ENCODE measurements around the gene DUSP28.

Gene DUSP28

DNA sequence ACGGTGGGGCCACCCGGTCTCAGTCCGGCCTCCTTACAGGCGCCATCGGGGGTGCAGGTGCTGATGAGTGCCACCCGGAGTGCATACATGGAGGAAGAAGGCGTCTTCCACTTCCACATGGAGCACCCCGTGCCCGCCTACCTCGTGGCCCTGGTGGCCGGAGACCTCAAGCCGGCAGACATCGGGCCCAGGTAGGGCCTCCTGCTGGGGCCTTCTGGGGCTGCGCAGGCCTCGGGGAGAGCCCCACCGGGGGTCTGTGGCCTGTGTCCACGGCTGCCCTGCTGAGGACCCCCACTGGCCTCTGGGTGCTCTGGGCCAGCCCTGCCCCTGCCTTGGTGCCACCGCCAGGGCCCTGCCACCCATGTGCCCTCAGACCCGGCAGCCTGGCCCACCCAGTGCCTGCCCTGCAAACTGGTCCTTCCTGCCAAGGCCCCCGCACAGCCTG is 12.9 kb downstream of the DUSP28 start:
- TF ChIP-seq, protein P1, sequence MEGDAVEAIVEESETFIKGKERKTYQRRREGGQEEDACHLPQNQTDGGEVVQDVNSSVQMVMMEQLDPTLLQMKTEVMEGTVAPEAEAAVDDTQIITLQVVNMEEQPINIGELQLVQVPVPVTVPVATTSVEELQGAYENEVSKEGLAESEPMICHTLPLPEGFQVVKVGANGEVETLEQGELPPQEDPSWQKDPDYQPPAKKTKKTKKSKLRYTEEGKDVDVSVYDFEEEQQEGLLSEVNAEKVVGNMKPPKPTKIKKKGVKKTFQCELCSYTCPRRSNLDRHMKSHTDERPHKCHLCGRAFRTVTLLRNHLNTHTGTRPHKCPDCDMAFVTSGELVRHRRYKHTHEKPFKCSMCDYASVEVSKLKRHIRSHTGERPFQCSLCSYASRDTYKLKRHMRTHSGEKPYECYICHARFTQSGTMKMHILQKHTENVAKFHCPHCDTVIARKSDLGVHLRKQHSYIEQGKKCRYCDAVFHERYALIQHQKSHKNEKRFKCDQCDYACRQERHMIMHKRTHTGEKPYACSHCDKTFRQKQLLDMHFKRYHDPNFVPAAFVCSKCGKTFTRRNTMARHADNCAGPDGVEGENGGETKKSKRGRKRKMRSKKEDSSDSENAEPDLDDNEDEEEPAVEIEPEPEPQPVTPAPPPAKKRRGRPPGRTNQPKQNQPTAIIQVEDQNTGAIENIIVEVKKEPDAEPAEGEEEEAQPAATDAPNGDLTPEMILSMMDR (conservative IDR thresholded peaks at IDR 0.05), result no peak

DNA sequence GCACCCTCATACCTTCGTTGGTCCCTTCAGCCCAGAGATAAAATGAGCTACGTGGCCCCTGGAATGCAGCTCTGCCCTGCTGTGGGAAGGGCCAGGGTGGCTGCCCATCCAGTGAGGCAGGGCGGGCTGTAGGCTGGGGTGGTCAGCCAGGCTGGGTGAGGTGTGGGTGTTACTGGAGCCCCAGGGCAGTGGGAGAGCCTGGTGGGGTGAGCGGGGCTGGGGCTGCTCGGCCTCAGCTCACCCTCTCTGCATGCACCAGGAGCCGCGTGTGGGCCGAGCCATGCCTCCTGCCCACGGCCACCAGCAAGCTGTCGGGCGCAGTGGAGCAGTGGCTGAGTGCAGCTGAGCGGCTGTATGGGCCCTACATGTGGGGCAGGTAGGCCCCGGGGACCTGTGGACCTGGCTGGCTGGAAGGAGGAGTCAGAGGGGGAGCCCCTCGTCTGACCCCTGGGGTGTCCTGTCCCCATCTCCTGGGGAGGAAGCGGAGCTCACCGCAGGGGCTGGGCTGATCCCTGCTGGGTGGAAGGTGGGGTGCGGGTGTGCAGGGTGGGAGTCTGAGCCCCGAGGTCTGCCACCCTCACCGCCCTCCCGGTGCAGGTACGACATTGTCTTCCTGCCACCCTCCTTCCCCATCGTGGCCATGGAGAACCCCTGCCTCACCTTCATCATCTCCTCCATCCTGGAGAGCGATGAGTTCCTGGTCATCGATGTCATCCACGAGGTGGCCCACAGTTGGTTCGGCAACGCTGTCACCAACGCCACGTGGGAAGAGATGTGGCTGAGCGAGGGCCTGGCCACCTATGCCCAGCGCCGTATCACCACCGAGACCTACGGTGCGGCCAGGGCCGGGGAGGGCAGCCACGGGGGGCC is 13.6 kb downstream of the DUSP28 start:
- TF ChIP-seq, protein P1 (conservative IDR thresholded peaks at IDR 0.05), result no peak

More for the DNA sequence above, 12.9 kb downstream of the DUSP28 start:
- no peak overlapping the region for H3K27ac ChIP-seq

DNA sequence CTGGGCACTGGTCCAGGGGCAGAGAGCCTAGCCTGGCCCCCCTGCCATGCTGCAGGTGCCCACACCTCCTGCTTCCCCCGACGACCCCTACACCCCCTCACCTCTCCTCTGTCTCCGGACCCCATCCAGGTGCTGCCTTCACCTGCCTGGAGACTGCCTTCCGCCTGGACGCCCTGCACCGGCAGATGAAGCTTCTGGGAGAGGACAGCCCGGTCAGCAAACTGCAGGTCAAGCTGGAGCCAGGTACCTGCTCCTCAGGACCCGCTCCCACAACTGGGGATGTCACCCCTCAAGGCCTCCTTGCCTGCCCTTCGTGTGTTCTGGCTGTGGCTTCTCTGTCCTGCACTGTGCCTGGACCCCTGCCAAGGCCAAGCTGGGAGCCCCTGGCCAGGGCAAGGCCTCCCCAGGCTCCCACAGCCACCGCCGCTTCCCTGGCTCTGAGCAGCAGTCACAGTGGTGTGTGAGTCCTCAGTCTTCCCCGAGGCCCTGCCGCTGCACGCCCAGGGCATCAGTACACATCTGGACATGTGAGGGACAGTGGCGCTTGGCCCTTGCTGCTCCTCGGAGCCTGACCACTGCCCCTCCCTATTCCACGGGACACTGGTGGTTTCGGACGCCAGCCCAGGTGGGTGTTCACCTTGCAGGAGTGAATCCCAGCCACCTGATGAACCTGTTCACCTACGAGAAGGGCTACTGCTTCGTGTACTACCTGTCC is 14.4 kb downstream of the DUSP28 start:
- no peak overlapping the region for H3K27ac ChIP-seq
- TF ChIP-seq, protein P1 (conservative IDR thresholded peaks at IDR 0.05), result no peak

More for the DNA sequence above, 13.6 kb downstream of the DUSP28 start:
- no peak overlapping the region for H3K27ac ChIP-seq

DNA sequence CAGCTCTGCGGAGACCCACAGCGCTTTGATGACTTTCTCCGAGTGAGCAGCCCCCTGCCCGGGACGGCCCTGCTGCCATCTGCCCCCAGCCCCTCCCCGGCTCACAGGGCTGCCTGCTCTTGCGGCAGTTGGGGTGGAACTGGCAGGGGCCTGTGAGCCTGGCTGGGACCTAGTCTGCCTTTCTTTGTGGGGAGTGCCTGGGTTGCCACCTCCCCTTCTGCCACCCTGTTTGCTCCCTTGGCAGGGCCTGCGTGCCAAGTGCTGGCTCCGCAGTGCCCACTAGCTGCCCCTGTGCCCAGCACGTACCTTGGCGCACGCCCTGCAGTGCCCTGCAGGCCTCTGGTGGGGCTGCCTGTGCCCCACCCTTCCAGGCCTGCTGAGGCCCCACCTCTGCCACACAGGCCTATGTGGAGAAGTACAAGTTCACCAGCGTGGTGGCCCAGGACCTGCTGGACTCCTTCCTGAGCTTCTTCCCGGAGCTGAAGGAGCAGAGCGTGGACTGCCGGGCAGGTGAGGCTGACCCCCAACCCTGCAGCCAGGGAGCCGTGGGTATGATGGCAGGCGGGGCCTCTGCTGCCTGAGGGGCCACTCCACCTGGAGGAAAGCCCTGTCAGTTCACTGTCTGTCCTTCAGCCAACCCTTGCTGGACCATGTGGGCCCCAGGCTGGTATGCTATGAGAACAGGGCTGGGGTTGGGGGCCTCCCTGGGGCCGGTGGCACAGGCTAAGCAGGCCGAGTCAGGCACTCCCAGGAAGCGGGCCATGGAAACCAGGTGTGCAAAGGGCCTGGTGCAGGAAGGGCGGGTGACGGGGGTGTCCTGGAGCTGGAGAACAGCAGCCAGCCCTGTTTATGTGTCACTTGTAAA is 15.2 kb downstream of the DUSP28 start:
- H3K27ac ChIP-seq, result no peak overlapping the region
- TF ChIP-seq, protein P1 (conservative IDR thresholded peaks at IDR 0.05), result no peak

DNA sequence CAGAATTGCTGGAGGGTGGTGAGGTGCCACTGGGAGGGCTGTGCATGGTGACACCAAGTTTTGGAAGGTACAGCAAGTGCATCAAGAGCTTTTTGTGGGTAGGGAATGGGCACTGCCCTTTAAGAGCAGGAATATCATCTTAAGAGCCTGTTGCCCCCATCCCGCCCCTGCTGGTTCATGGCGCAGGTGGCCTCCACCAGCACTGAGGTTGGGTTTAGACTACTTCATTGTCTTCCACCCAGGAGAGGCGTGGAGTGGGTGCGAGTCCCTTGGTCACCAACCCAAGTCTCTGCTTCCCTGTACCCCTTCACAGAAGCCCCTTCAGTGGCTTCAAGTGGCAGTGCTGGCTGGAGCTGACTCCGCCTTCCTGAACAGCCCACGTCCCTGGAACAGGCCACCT is 15.9 kb downstream of the DUSP28 start:
- TF ChIP-seq, protein P1 (conservative IDR thresholded peaks at IDR 0.05), result no peak

DNA sequence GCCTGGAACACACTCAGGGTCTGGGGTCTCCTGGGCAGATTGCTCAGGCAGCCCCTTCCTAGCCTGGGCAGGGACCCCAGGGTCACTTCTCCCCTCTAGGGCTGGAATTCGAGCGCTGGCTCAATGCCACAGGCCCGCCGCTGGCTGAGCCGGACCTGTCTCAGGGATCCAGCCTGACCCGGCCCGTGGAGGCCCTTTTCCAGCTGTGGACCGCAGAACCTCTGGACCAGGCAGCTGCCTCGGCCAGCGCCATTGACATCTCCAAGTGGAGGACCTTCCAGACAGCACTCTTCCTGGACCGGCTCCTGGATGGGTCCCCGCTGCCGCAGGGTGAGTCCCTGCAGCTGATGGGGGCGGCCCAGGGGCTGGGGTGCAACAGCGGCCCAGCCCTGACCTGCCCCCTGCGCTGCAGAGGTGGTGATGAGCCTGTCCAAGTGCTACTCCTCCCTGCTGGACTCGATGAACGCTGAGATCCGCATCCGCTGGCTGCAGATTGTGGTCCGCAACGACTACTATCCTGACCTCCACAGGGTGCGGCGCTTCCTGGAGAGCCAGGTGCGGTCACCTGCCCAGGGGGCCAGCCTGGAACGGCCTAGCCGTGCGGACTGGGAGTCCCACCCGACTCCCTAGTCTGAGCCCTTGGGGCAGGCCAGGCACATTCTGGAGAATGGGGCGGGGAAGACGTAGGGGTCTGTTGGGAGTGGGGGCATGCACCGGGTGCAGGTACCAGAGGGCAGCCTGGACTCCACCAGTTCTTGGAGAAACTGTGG is 16.5 kb downstream of the DUSP28 start:
- TF ChIP-seq, protein P1 (conservative IDR thresholded peaks at IDR 0.05), result no peak
- H3K27ac ChIP-seq, result no peak overlapping the region

More for the DNA sequence above, 15.9 kb downstream of the DUSP28 start:
- no peak overlapping the region for H3K27ac ChIP-seq
